ENCODE measurements around the gene C2orf81. TPM values are rescaled to one million over a fixed set of nuclear protein-coding genes. Genes with fewer than 3 reads are reported as not detected.

Gene C2orf81
- polyA plus RNA-seq, 1 donor from 2014 or later: 3.3 TPM

DNA sequence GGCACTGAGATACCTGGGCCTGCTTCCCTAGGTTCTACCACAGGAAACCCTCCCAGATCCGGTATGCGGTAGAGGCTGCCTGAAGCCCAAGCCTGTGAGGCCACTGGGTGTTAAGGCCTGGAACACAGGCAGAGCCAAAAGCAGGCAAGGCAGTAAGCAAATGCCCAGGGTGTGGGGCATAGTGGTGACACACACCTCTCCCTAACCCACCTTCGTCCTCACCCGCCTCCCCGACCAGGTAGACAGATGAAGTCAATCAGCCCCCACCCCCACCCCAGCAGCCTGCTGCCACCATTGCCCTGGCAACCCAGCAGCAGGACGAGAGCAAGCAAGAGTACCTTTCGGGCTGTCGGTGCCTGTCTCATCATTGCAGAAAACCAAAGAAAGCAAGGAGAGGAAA, 47.4 kb downstream of the C2orf81 start:
- peak overlapping the region; percentile 94 for H3K27ac ChIP-seq (ENCODE audit: low read length)
- H3K79me2 ChIP-seq (replicated peaks; ENCODE audit: insufficient read depth, low read length): peaks cover 52% of the 10 kb centered on the region

DNA sequence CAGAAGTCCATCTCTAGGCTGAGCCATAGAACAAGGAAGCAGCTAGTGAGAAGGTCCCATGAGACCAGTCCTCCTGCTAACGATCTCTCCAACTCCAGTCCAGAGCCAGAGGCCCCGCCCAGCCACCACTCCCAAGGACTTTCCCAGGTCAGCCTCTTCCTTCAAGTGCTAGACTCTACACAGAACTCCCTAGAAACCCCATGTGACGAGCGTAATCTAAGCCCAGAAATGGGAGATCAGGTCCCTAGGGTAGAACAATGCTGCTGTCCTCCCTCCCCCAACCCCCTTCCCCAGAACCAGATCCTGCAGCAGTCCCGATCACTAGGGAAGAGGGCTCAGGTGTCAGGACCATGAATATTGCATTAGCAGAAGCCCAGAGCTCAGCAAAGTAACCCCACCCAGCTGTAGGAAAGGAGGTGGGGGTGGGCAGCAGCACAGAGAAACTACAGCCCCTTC, 48.2 kb downstream of the C2orf81 start:
- no peaks in the 10 kb centered on the region for H3K9me3 ChIP-seq (ENCODE audit: low read length)
- peak overlapping the region; percentile 94 for H3K9ac ChIP-seq (ENCODE audit: low read length)
- no peaks in the 10 kb centered on the region for H3K27me3 ChIP-seq (ENCODE audit: insufficient read depth, low read depth, low read length)
- H3K36me3 ChIP-seq (ENCODE audit: insufficient read depth, low read length): peaks cover 22% of the 10 kb centered on the region
- TF ChIP-seq RAD21 (conservative IDR thresholded peaks at IDR 0.05): no peak
- TF ChIP-seq SMC3 (conservative IDR thresholded peaks at IDR 0.05; ENCODE audit: poor library complexity): no peak
- TF ChIP-seq MXI1 (conservative IDR thresholded peaks at IDR 0.05; ENCODE audit: poor library complexity, severe bottlenecking): no peak
- TF ChIP-seq EP300 (conservative IDR thresholded peaks at IDR 0.05; ENCODE audit: poor library complexity, severe bottlenecking): no peak
- no peak for TF ChIP-seq POLR2AphosphoS5 (IDR thresholded peaks at IDR 0.05)
- no peak for TF ChIP-seq CTCF (IDR thresholded peaks at IDR 0.05; ENCODE audit: poor library complexity, severe bottlenecking)
- no peak overlapping the region for H3K27ac ChIP-seq (ENCODE audit: low read length)
- peaks cover 44% of the 10 kb centered on the region for H3K79me2 ChIP-seq (replicated peaks; ENCODE audit: insufficient read depth, low read length)
- peaks cover 4% of the 10 kb centered on the region for H4K20me1 ChIP-seq (ENCODE audit: insufficient read depth)
- H3K4me3 ChIP-seq (ENCODE audit: low read length): peak overlapping the region; percentile 77
- H3F3A ChIP-seq (ENCODE audit: insufficient read depth, low read length, poor library complexity, severe bottlenecking): no peaks in the 10 kb centered on the region
- no peak overlapping the region for H2AFZ ChIP-seq (ENCODE audit: low read depth, low read length)
- H3K9me2 ChIP-seq (ENCODE audit: insufficient read depth, low read length): no peaks in the 10 kb centered on the region
- peak overlapping the region; percentile 99 for H3K4me2 ChIP-seq (ENCODE audit: low read length)

More for the DNA sequence above, 47.4 kb downstream of the C2orf81 start:
- Histone ChIP-seq H3F3A (ENCODE audit: insufficient read depth, low read length, poor library complexity, severe bottlenecking) (no peaks in the 10 kb centered on the region), H3K9me2 (ENCODE audit: insufficient read depth, low read length) (no peaks in the 10 kb centered on the region), H3K9ac (ENCODE audit: low read length) (peak overlapping the region; percentile 94), H3K4me2 (ENCODE audit: low read length) (peak overlapping the region; percentile 99), H3K4me3 (ENCODE audit: low read length) (peak overlapping the region; percentile 77), H3K9me3 (ENCODE audit: low read length) (no peaks in the 10 kb centered on the region), H2AFZ (ENCODE audit: low read depth, low read length) (peak overlapping the region; percentile 51), H3K27me3 (ENCODE audit: insufficient read depth, low read depth, low read length) (no peaks in the 10 kb centered on the region), H4K20me1 (ENCODE audit: insufficient read depth) (peaks cover 4% of the 10 kb centered on the region), H3K36me3 (ENCODE audit: insufficient read depth, low read length) (peaks cover 22% of the 10 kb centered on the region)
- TF ChIP-seq, protein P1, sequence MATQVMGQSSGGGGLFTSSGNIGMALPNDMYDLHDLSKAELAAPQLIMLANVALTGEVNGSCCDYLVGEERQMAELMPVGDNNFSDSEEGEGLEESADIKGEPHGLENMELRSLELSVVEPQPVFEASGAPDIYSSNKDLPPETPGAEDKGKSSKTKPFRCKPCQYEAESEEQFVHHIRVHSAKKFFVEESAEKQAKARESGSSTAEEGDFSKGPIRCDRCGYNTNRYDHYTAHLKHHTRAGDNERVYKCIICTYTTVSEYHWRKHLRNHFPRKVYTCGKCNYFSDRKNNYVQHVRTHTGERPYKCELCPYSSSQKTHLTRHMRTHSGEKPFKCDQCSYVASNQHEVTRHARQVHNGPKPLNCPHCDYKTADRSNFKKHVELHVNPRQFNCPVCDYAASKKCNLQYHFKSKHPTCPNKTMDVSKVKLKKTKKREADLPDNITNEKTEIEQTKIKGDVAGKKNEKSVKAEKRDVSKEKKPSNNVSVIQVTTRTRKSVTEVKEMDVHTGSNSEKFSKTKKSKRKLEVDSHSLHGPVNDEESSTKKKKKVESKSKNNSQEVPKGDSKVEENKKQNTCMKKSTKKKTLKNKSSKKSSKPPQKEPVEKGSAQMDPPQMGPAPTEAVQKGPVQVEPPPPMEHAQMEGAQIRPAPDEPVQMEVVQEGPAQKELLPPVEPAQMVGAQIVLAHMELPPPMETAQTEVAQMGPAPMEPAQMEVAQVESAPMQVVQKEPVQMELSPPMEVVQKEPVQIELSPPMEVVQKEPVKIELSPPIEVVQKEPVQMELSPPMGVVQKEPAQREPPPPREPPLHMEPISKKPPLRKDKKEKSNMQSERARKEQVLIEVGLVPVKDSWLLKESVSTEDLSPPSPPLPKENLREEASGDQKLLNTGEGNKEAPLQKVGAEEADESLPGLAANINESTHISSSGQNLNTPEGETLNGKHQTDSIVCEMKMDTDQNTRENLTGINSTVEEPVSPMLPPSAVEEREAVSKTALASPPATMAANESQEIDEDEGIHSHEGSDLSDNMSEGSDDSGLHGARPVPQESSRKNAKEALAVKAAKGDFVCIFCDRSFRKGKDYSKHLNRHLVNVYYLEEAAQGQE (IDR thresholded peaks at IDR 0.05; ENCODE audit: borderline replicate concordance): no peak
- TF ChIP-seq RAD21 (conservative IDR thresholded peaks at IDR 0.05) (no peak), EP300 (conservative IDR thresholded peaks at IDR 0.05; ENCODE audit: poor library complexity, severe bottlenecking) (no peak), EZH2 (IDR thresholded peaks at IDR 0.05; ENCODE audit: borderline replicate concordance, insufficient read depth, low read length, poor library complexity, severe bottlenecking) (no peak), MXI1 (conservative IDR thresholded peaks at IDR 0.05; ENCODE audit: poor library complexity, severe bottlenecking) (no peak), POLR2AphosphoS5 (IDR thresholded peaks at IDR 0.05) (no peak), CTCF (IDR thresholded peaks at IDR 0.05; ENCODE audit: poor library complexity, severe bottlenecking) (no peak), SMC3 (conservative IDR thresholded peaks at IDR 0.05; ENCODE audit: poor library complexity) (no peak), TAF1 (IDR thresholded peaks at IDR 0.05; ENCODE audit: low read depth) (no peak)

Data from neural cell (in vitro differentiated cells).